ENCODE data around the gene CAMK2D. TPM values are rescaled to one million over a fixed set of nuclear protein-coding genes. Genes with fewer than 3 reads are reported as not detected.

CAMK2D gene
- total RNA-seq, 1 experiment from 2014 or later = 29.5 TPM

GRCh38 chr4:113616443-113616842 lies 145.1 kb downstream of the CAMK2D start:
- Histone ChIP-seq H3K9me3 (ENCODE audit: control insufficient read depth, insufficient read depth, low read depth, low read length) (no peaks in the 10 kb centered on the region), H3K4me3 (ENCODE audit: low read depth in 2 of 2, low read length in 2 of 2) (no peak overlapping the region), H3K36me3 (ENCODE audit: control insufficient read depth, insufficient read depth, low read length) (no peaks in the 10 kb centered on the region), H3K4me1 (ENCODE audit: control insufficient read depth, insufficient read depth, low read length) (no peaks in the 10 kb centered on the region), H3K27me3 (ENCODE audit: control insufficient read depth, insufficient read depth, low read length) (no peaks in the 10 kb centered on the region), H3K27ac (ENCODE audit: low read length) (no peak overlapping the region)
- ChIA-PET CTCF (no interaction called here), POLR2A (no interaction called here)
- ATAC-seq = no peak
- BruUV-seq (replicated peaks) = no TSS peak
- in situ Hi-C loops (cut with HindIII; ENCODE audit: low pct_unique_long_range_greater_than_20kb, low sequenced_read_pairs) (no loop called here), intact Hi-C loops (cut with micrococcal nuclease; ENCODE audit: unreplicated experiment) (no loop called here)
- TF ChIP-seq, protein P1, sequence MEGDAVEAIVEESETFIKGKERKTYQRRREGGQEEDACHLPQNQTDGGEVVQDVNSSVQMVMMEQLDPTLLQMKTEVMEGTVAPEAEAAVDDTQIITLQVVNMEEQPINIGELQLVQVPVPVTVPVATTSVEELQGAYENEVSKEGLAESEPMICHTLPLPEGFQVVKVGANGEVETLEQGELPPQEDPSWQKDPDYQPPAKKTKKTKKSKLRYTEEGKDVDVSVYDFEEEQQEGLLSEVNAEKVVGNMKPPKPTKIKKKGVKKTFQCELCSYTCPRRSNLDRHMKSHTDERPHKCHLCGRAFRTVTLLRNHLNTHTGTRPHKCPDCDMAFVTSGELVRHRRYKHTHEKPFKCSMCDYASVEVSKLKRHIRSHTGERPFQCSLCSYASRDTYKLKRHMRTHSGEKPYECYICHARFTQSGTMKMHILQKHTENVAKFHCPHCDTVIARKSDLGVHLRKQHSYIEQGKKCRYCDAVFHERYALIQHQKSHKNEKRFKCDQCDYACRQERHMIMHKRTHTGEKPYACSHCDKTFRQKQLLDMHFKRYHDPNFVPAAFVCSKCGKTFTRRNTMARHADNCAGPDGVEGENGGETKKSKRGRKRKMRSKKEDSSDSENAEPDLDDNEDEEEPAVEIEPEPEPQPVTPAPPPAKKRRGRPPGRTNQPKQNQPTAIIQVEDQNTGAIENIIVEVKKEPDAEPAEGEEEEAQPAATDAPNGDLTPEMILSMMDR (IDR thresholded peaks at IDR 0.05) = no peak
- TF ChIP-seq, protein P2, sequence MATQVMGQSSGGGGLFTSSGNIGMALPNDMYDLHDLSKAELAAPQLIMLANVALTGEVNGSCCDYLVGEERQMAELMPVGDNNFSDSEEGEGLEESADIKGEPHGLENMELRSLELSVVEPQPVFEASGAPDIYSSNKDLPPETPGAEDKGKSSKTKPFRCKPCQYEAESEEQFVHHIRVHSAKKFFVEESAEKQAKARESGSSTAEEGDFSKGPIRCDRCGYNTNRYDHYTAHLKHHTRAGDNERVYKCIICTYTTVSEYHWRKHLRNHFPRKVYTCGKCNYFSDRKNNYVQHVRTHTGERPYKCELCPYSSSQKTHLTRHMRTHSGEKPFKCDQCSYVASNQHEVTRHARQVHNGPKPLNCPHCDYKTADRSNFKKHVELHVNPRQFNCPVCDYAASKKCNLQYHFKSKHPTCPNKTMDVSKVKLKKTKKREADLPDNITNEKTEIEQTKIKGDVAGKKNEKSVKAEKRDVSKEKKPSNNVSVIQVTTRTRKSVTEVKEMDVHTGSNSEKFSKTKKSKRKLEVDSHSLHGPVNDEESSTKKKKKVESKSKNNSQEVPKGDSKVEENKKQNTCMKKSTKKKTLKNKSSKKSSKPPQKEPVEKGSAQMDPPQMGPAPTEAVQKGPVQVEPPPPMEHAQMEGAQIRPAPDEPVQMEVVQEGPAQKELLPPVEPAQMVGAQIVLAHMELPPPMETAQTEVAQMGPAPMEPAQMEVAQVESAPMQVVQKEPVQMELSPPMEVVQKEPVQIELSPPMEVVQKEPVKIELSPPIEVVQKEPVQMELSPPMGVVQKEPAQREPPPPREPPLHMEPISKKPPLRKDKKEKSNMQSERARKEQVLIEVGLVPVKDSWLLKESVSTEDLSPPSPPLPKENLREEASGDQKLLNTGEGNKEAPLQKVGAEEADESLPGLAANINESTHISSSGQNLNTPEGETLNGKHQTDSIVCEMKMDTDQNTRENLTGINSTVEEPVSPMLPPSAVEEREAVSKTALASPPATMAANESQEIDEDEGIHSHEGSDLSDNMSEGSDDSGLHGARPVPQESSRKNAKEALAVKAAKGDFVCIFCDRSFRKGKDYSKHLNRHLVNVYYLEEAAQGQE (IDR thresholded peaks at IDR 0.05; ENCODE audit: insufficient read depth in 1 of 2, low read depth in 2 of 2, low read length in 1 of 2) = no peak
- DNase-seq (ENCODE audit: low read depth, low spot score) = no peak

GRCh38 chr4:113614414-113614813 lies 147.1 kb downstream of the CAMK2D start:
- H3K36me3 ChIP-seq (ENCODE audit: control insufficient read depth, insufficient read depth, low read length) = no peaks in the 10 kb centered on the region
- no peaks in the 10 kb centered on the region for H3K9me3 ChIP-seq (ENCODE audit: control insufficient read depth, insufficient read depth, low read depth, low read length)
- BruUV-seq (replicated peaks) = no TSS peak
- ChIA-PET CTCF (no interaction called here), POLR2A (no interaction called here)
- ATAC-seq (no peak), DNase-seq (ENCODE audit: low read depth, low spot score) (no peak)
- in situ Hi-C loops (cut with HindIII; ENCODE audit: low pct_unique_long_range_greater_than_20kb, low sequenced_read_pairs) = no loop called here
- H3K4me3 ChIP-seq (ENCODE audit: low read depth in 2 of 2, low read length in 2 of 2) = no peak overlapping the region
- TF ChIP-seq TCF7L2 (IDR thresholded peaks at IDR 0.05; ENCODE audit: low read depth, low read length) = no peak
- TF ChIP-seq POLR2AphosphoS5 (IDR thresholded peaks at IDR 0.05; ENCODE audit: low read depth, low read length) = no peak
- TF ChIP-seq SIN3A (IDR thresholded peaks at IDR 0.05; ENCODE audit: borderline replicate concordance, insufficient read depth, low read depth, low read length) = no peak
- TF ChIP-seq, protein P1 (IDR thresholded peaks at IDR 0.05) = no peak
- TF ChIP-seq, protein P2 (IDR thresholded peaks at IDR 0.05; ENCODE audit: insufficient read depth in 1 of 2, low read depth in 2 of 2, low read length in 1 of 2) = no peak
- intact Hi-C loops (cut with micrococcal nuclease; ENCODE audit: unreplicated experiment) = no loop called here
- H3K4me1 ChIP-seq (ENCODE audit: control insufficient read depth, insufficient read depth, low read length) = no peaks in the 10 kb centered on the region
- no peak overlapping the region for H3K27ac ChIP-seq (ENCODE audit: low read length)
- no peaks in the 10 kb centered on the region for H3K27me3 ChIP-seq (ENCODE audit: control insufficient read depth, insufficient read depth, low read length)
